SK-N-SH (cell line): ENCODE results near the gene NAV2. TPM values are rescaled to one million over a fixed set of nuclear protein-coding genes. Genes with fewer than 3 reads are reported as not detected.

Source experiments
- CTCF ChIA-PET: fragments of 300-600, 350-600 bp; formaldehyde crosslinking; extraction: SDS; loops from one replicate; lab custom pipeline; 2021; lab: Yijun Ruan, JAX
- POLR2A ChIA-PET: fragments of 350-600 bp; sonication (Branson Sonifier 250); formaldehyde crosslinking; extraction: SDS; loops from one replicate; lab custom pipeline; 2020; ENCODE audit warnings: antibody characterized with exemption, inconsistent platforms; lab: Yijun Ruan, JAX
- DNase-seq: peaks from one replicate; pipeline ENCODE4 v3.0.0; 2012
- H2AFZ ChIP-seq: fragments of 200-600 bp; sonication (generic); 2 replicates; pipeline ENCODE4 v1.8.1; 2016; ENCODE audit warnings: antibody characterized with exemption, mild to moderate bottlenecking, low read depth
- H3F3A ChIP-seq: fragments of 200-600 bp; sonication (generic); replicated peaks from 2 replicates; pipeline ENCODE3; 2016; ENCODE audit warnings: antibody characterized with exemption, mild to moderate bottlenecking; ENCODE audit not compliant: insufficient read depth
- H3K27ac ChIP-seq, 2 experiments: fragments of 200-500 bp in 1 of 2; fragments of 200-600 bp in 1 of 2; sonication (Bioruptor generic) in 1 of 2; sonication (generic), shearing (Covaris generic) in 1 of 2; 2 replicates each; pipeline versions ENCODE4 v1.5.1 to v1.6.1; 2014 to 2016; ENCODE audit warnings: low read depth in 2 of 2, inconsistent platforms in 1 of 2, low read length in 1 of 2, mild to moderate bottlenecking in 1 of 2, mixed read lengths in 1 of 2
- H3K27me3 ChIP-seq: fragments of 200-600 bp; sonication (generic), shearing (Covaris generic); 2 replicates; pipeline ENCODE4 v1.6.1; 2016; ENCODE audit warnings: mixed run types; ENCODE audit not compliant: insufficient read depth
- H3K36me3 ChIP-seq, 2 experiments: fragments of 200-500 bp in 1 of 2; fragments of 200-600 bp in 1 of 2; sonication (Bioruptor generic) in 1 of 2; sonication (generic) in 1 of 2; replicated peaks in 1 of 2; 2 replicates each; pipeline versions ENCODE3 to v1.5.1; 2014 to 2016; ENCODE audit warnings: low read length in 1 of 2, mild to moderate bottlenecking in 1 of 2; ENCODE audit not compliant: insufficient read depth in 2 of 2, control insufficient read depth in 1 of 2
- H3K4me1 ChIP-seq, 2 experiments: fragments of 200-500 bp in 1 of 2; fragments of 200-600 bp in 1 of 2; sonication (Bioruptor generic) in 1 of 2; sonication (generic), shearing (Covaris generic) in 1 of 2; 2 replicates each; pipeline versions ENCODE4 v1.5.1 to v1.6.1; 2014 to 2016; ENCODE audit warnings: low read depth in 1 of 2, low read length in 1 of 2, mixed run types in 1 of 2; ENCODE audit not compliant: insufficient read depth in 2 of 2, control insufficient read depth in 1 of 2
- H3K4me2 ChIP-seq: fragments of 200-600 bp; sonication (generic), shearing (Covaris generic); 2 replicates; pipeline ENCODE4 v1.6.1; 2017; ENCODE audit warnings: mixed run types
- H3K4me3 ChIP-seq, 2 experiments: fragments of 200-500 bp in 1 of 2; fragments of 200-600 bp in 1 of 2; sonication (Bioruptor generic) in 1 of 2; sonication (generic), shearing (Covaris generic) in 1 of 2; 2 replicates each; pipeline versions ENCODE4 v1.5.1 to v1.8.1; 2014 to 2016; ENCODE audit warnings: low read depth in 2 of 2, inconsistent platforms in 1 of 2, low read length in 1 of 2, mild to moderate bottlenecking in 1 of 2, mixed read lengths in 1 of 2, moderate library complexity in 1 of 2
- H3K79me2 ChIP-seq: fragments of 200-600 bp; sonication (generic); 2 replicates; pipeline ENCODE4 v1.8.1; 2017; ENCODE audit warnings: mild to moderate bottlenecking; ENCODE audit not compliant: insufficient read depth
- H3K9ac ChIP-seq: fragments of 200-600 bp; sonication (generic); 2 replicates; pipeline ENCODE4 v1.6.1; 2017; ENCODE audit warnings: mixed run types
- H3K9me2 ChIP-seq: fragments of 200-600 bp; sonication (generic); 2 replicates; pipeline ENCODE4 v1.6.1; 2017; ENCODE audit warnings: mixed run types
- H3K9me3 ChIP-seq: fragments of 200-600 bp; sonication (generic); 2 replicates; pipeline ENCODE4 v1.6.1; 2017; ENCODE audit warnings: mixed run types, mild to moderate bottlenecking, moderate library complexity
- H4K20me1 ChIP-seq: fragments of 200-600 bp; sonication (generic); 2 replicates; pipeline ENCODE4 v1.6.1; 2017; ENCODE audit warnings: mild to moderate bottlenecking, mixed run types; ENCODE audit not compliant: insufficient read depth
- CHD2 ChIP-seq: fragments of 150-350 bp; IDR thresholded peaks from 2 replicates; pipeline ENCODE4 v1.6.1; 2018; ENCODE audit warnings: low read length; ENCODE audit not compliant: partially characterized antibody
- CTCF ChIP-seq: fragments of 200-600 bp; sonication (generic); IDR thresholded peaks from 2 replicates; pipeline ENCODE4 v1.6.1; 2017; ENCODE audit warnings: antibody characterized with exemption, mild to moderate bottlenecking, moderate library complexity
- ELF1 ChIP-seq: IDR thresholded peaks from 2 replicates; pipeline ENCODE4 v1.4.0; 2012
- FOSL2 ChIP-seq: IDR thresholded peaks from 2 replicates; pipeline ENCODE4 v1.4.0; 2012; ENCODE audit warnings: low read depth, mild to moderate bottlenecking, moderate library complexity, borderline replicate concordance
- FOXJ3 ChIP-seq: sonication (generic); formaldehyde crosslinking; IDR thresholded peaks from 2 replicates; pipeline ENCODE4 v1.5.1; 2020; ENCODE audit warnings: mild to moderate bottlenecking, missing genetic modification reagents
- GATA2 ChIP-seq: sonication (generic); formaldehyde crosslinking; IDR thresholded peaks from 2 replicates; pipeline ENCODE4 v1.5.0; 2020; ENCODE audit warnings: mild to moderate bottlenecking, missing genetic modification reagents
- JUND ChIP-seq: IDR thresholded peaks from 2 replicates; pipeline ENCODE4 v1.4.0; 2012
- MEF2A ChIP-seq: IDR thresholded peaks from 2 replicates; pipeline ENCODE4 v1.4.0; 2012; ENCODE audit warnings: low read depth, borderline replicate concordance
- POLR2AphosphoS5 ChIP-seq: IDR thresholded peaks from 2 replicates; pipeline ENCODE4 v1.6.1; 2012; ENCODE audit warnings: low read depth, low read length
- RAD21 ChIP-seq: IDR thresholded peaks from 2 replicates; pipeline ENCODE4 v1.6.1; 2012; ENCODE audit warnings: mild to moderate bottlenecking, low read length
- REST ChIP-seq: IDR thresholded peaks from 2 replicates; pipeline ENCODE4 v1.6.1; 2012; ENCODE audit warnings: mild to moderate bottlenecking, low read depth, low read length, moderate library complexity
- RFX5 ChIP-seq: IDR thresholded peaks from 2 replicates; pipeline ENCODE4 v1.6.1; 2012; ENCODE audit warnings: mild to moderate bottlenecking, improper control_type of control experiment, low read length
- SMC3 ChIP-seq: IDR thresholded peaks from 2 replicates; pipeline ENCODE4 v1.6.1; 2012; ENCODE audit warnings: low read depth, low read length, improper control_type of control experiment
- TAF1 ChIP-seq: IDR thresholded peaks from 2 replicates; pipeline ENCODE4 v1.6.1; 2012; ENCODE audit warnings: low read depth, mild to moderate bottlenecking, low read length, moderate library complexity, borderline replicate concordance
- TCF12 ChIP-seq: IDR thresholded peaks from 2 replicates; pipeline ENCODE4 v1.4.0; 2012
- TEAD4 ChIP-seq: IDR thresholded peaks from 2 replicates; pipeline ENCODE4 v1.4.0; 2012; ENCODE audit warnings: mild to moderate bottlenecking, borderline replicate concordance; ENCODE audit not compliant: insufficient read depth
- USF2 ChIP-seq: fragments of 150-350 bp; IDR thresholded peaks from 2 replicates; pipeline ENCODE4 v1.6.1; 2017; ENCODE audit warnings: antibody characterized with exemption, low read length, low read depth, borderline replicate concordance
- YY1 ChIP-seq: IDR thresholded peaks from 2 replicates; pipeline ENCODE4 v1.4.0; 2012; ENCODE audit warnings: low read depth, mild to moderate bottlenecking
- WGBS: methylation state at CpG from one replicate; pipeline ENCODE4 v1.1.6; 2017; ENCODE audit warnings: low lambda C conversion rate; 5-methylcytosine and 5-hydroxymethylcytosine counted together
- polyA plus RNA-seq, 3 experiments: library from polyadenylated mRNA; depleted of rRNA; stranded (reverse); fragments of >200 nt; gene quantifications; 2 replicates each; pipeline ENCODE4 v1.2.3, GENCODE V29; 2012

NAV2 gene
- polyA plus RNA-seq, 1 of the 3 experiments (the other 2 are of a cell fraction), result 26.2 TPM

GRCh38 chr11:19777377-19778102, 64.9 kb downstream of the NAV2 start:
- Histone ChIP-seq H3K4me1 (peaks cover 7 to 18% of the 10 kb centered on the region in 2 experiments; a peak in 2 of 4 replicates), H3K36me3 (peaks cover 9 to 27% of the 10 kb centered on the region in 2 experiments), H3K4me2 (peak overlapping the region; percentile 30; the same call in 1 of the 2 replicates), H2AFZ (no peak overlapping the region), H4K20me1 (peaks cover 98% of the 10 kb centered on the region), H3K27ac (0 out of 4 replicates have a peak overlapping the region, but pooled peaks of 1 of the 2 experiments have one; percentile 4), H3K9me2 (no peaks in the 10 kb centered on the region), H3K4me3 (peak overlapping the region in 1 of 2 experiments; percentile 26; a peak in 2 of 4 replicates), H3K79me2 (peaks cover 97% of the 10 kb centered on the region), H3F3A (peaks cover 21% of the 10 kb centered on the region), H3K9me3 (no peaks in the 10 kb centered on the region), H3K27me3 (no peaks in the 10 kb centered on the region), H3K9ac (no peak overlapping the region)
- no peak for DNase-seq
- no peak for TF ChIP-seq POLR2AphosphoS5
- no peak for TF ChIP-seq MEF2A
- TF ChIP-seq FOXJ3 (CRISPR knock-in tag), result no peak
- no peak for TF ChIP-seq USF2
- TF ChIP-seq TCF12, result peak; percentile 13; the same call in 1 of the 2 replicates
- peak; percentile 58 for TF ChIP-seq FOSL2
- no peak for TF ChIP-seq TAF1
- 68% methylated on average over 25 of the region's 29 CpGs for WGBS
- CTCF ChIA-PET, result interaction anchor here (0.8 to 1.5 kb wide), 2 partner anchors 22 to 126 kb away, joined by 3 read pairs; no protein-coding TSS in a partner anchor
- POLR2A ChIA-PET, result no interaction called here

- 67% methylated on average over 2 of the region's 2 CpGs for WGBS
- Histone ChIP-seq H3K4me1 (peaks cover 7 to 12% of the 10 kb centered on the region in 2 experiments; a peak in 2 of 4 replicates), H2AFZ (no peak overlapping the region), H3K9ac (no peak overlapping the region), H4K20me1 (peaks cover 95% of the 10 kb centered on the region), H3K9me3 (no peaks in the 10 kb centered on the region), H3F3A (peaks cover 20% of the 10 kb centered on the region), H3K9me2 (no peaks in the 10 kb centered on the region), H3K36me3 (peaks cover 12 to 18% of the 10 kb centered on the region in 2 experiments), H3K79me2 (peaks cover 96% of the 10 kb centered on the region), H3K4me2 (no peak overlapping the region), H3K27me3 (no peaks in the 10 kb centered on the region), H3K27ac (no peak overlapping the region), H3K4me3 (no peak overlapping the region)
- DNase-seq, result no peak
- ChIA-PET CTCF (interaction anchor here (0.8 to 1.3 kb wide), 4 partner anchors 16 to 520 kb away, joined by 3 to 5 read pairs (median 3); no protein-coding TSS in a partner anchor), POLR2A (no interaction called here)
- TF ChIP-seq YY1 (no peak), SMC3 (no peak), JUND (no peak), FOXJ3 (CRISPR knock-in tag) (no peak), REST (no peak), RAD21 (no peak), USF2 (no peak), TAF1 (no peak), CTCF (no peak), CHD2 (no peak), RFX5 (no peak), GATA2 (CRISPR knock-in tag) (no peak), ELF1 (no peak), TEAD4 (no peak)
Measured at GRCh38 chr11:19779740-19780139, 67.1 kb downstream of the NAV2 start.
